Breast epithelium (tissue), 4 donors: ENCODE measurements around the gene KRTAP4-3. TPM values are rescaled to one million over a fixed set of nuclear protein-coding genes. Genes with fewer than 3 reads are reported as not detected.

Experiments used
- DNase-seq, 2 donors: peaks; one replicate each; pipeline ENCODE4 v3.0.0-alpha.2; 2019; ENCODE audit warnings: low spot score in 2 of 2
- H3K27ac ChIP-seq, 2 donors: fragments of 200-600 bp; sonication (generic) in 1 of 2; one replicate each; pipeline ENCODE4 v1.5.1; 2016 to 2019; ENCODE audit warnings: mild to moderate bottlenecking in 1 of 2
- H3K27me3 ChIP-seq, 2 donors: fragments of 200-600 bp; sonication (generic) in 1 of 2; one replicate each; pipeline versions ENCODE4 v1.5.1 to v1.6.0; 2017 to 2019; ENCODE audit warnings: control low read depth in 1 of 2, mild to moderate bottlenecking in 1 of 2
- H3K36me3 ChIP-seq: fragments of 200-600 bp; one replicate; pipeline ENCODE4 v1.5.1; 2019
- H3K4me1 ChIP-seq, 2 donors: fragments of 200-600 bp; sonication (generic); one replicate each; pipeline ENCODE4 v1.5.1; 2016 to 2019; ENCODE audit warnings: control low read depth in 1 of 2
- H3K4me3 ChIP-seq, 3 donors: fragments of 200-600 bp; sonication (generic); 1 replicate in 2 of 3; 2 replicates in 1 of 3; pipeline ENCODE4 v1.5.1; 2016 to 2019; ENCODE audit warnings: mild to moderate bottlenecking in 3 of 3, moderate library complexity in 2 of 3
- H3K9me3 ChIP-seq, 2 donors: fragments of 200-600 bp; sonication (generic) in 1 of 2; one replicate each; pipeline ENCODE4 v1.5.1; 2016 to 2019; ENCODE audit warnings: control low read depth in 1 of 2
- POLR2A ChIP-seq: fragments of 450-650 bp; IDR thresholded peaks from one replicate; pipeline ENCODE4 v1.6.1; 2016; ENCODE audit warnings: antibody characterized with exemption, mild to moderate bottlenecking, moderate library complexity
- POLR2AphosphoS5 ChIP-seq, 3 donors: sonication (generic); formaldehyde crosslinking; IDR thresholded peaks; one replicate each; pipeline ENCODE4 v1.6.1; 2017; ENCODE audit warnings: antibody characterized with exemption in 3 of 3
- intact Hi-C: fragments of 100-400 bp; cut with DNase I; formaldehyde crosslinking; loops from one replicate; pipeline ENCODE4 v1.15.1; 2023; ENCODE audit warnings: low total_unique reads
- total RNA-seq, 3 donors: library from RNA; depleted of rRNA; stranded (reverse); fragments of >200 nt; gene quantifications; one replicate each; pipeline ENCODE4 v1.1.0, GENCODE V29; 2016
- TF ChIP-seq, protein P1 (sequence below), 3 donors: fragments of 450-650 bp; IDR thresholded peaks; one replicate each; pipeline ENCODE4 v1.5.1; 2016 to 2017; ENCODE audit warnings: antibody characterized with exemption in 3 of 3, mild to moderate bottlenecking in 3 of 3, moderate library complexity in 3 of 3

Gene KRTAP4-3
- total RNA-seq, 3 donors from 2014 or later: not detected

DNA sequence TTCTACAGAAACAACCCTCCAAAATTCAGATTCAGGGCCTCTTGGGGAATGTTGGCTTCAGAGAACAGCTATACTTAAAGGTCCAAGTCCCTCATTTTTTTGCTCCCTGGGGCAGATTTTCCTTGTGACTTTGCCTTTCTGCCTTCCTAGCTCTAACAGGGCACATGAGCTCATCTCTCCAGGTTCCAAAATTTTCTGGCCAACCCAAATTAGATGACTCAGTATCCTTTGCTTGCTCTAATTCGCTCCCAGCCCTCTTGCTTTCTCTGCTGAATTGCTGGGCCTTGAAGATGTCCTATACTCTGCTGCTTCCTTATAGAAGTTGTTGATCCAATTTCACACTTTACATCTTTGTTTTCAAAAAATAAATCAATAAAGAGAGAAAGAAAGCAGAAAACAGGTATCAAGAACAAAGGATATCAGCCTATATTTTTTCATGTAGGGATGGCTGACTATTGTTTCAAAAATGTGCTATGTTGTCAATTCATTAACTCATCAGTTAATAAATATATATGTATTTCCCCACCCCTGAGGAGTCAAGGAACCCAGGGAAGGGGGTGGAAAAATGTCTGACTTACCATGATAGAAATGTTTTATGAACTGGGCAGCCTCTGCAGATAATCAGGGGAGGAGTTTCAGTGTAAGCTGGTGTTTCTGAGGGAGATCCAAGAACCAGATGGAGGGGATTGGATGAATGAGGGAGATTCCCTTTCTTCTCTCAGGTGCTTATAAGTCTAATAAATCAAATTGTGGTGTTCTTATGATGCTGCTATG is 11.0 kb upstream of the KRTAP4-3 start:
- Histone ChIP-seq H3K36me3 (no peaks in the 10 kb centered on the region), H3K9me3 (no peaks in the 10 kb centered on the region), H3K27ac (no peak overlapping the region), H3K27me3 (no peaks in the 10 kb centered on the region), H3K4me3 (no peak overlapping the region), H3K4me1 (no peaks in the 10 kb centered on the region)
- TF ChIP-seq POLR2A (no peak), POLR2AphosphoS5 (IDR thresholded peaks at IDR 0.05) (no peak)
- TF ChIP-seq, protein P1, sequence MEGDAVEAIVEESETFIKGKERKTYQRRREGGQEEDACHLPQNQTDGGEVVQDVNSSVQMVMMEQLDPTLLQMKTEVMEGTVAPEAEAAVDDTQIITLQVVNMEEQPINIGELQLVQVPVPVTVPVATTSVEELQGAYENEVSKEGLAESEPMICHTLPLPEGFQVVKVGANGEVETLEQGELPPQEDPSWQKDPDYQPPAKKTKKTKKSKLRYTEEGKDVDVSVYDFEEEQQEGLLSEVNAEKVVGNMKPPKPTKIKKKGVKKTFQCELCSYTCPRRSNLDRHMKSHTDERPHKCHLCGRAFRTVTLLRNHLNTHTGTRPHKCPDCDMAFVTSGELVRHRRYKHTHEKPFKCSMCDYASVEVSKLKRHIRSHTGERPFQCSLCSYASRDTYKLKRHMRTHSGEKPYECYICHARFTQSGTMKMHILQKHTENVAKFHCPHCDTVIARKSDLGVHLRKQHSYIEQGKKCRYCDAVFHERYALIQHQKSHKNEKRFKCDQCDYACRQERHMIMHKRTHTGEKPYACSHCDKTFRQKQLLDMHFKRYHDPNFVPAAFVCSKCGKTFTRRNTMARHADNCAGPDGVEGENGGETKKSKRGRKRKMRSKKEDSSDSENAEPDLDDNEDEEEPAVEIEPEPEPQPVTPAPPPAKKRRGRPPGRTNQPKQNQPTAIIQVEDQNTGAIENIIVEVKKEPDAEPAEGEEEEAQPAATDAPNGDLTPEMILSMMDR (IDR thresholded peaks at IDR 0.05): no peak
- DNase-seq: no peak
- intact Hi-C loops: no loop called here

DNA sequence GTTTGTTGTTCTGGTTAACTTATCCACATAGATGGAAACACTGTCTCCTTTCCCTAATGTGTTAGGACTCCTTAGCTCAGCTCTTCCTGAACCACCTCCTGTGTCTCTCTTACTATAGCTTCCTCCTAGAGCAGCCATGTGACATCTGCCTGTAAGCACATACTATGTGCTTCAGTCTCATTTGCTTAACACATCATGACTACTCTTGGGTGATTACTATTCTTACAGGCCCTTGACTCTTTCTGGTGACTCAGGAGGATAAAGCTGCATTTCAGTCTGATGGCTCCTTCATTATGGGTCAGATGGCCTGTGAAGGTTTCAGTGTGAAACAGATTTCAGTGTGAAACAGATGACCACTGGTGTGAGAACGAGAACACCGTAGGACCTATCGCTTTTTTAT is 10.3 kb upstream of the KRTAP4-3 start:
- no peaks in the 10 kb centered on the region for H3K4me1 ChIP-seq
- no peak for DNase-seq
- intact Hi-C loops: no loop called here

DNA sequence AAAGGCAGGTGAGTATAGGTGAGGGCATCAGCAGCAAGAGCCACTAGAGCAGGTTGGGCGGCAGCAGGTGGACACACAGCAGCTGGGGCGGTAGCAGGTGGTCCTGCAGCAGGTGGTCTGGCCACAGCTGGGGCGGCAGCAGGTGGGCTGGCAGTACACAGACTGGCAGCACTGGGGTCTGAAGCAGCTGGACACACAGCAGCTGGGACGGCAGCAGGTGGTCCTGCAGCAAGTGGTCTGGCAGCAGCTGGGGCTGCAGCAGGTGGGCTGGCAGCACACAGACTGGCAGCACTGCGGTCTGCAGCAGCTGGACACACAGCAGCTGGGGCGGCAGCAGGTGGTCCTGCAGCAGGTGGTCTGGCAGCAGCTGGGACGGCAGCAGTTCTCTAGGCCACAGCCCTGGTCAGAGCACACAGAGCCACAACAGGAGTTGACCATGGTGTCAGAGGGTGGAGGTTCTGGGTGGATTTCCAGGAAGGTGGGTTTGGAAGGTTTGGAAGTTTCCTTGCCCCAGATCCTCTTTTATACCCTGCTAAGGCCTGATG is 9.8 kb upstream of the KRTAP4-3 start, which contains the start of gene KRTAP4-2:
Gene KRTAP4-2, minus strand, starts transcription at position 495 of the 545 bp plus-strand sequence. Its CDS starts 57 bp downstream, at position 438.
- intact Hi-C loops: no loop called here
- H3K27ac ChIP-seq: no peak within 1 kb of the TSS
- H3K4me3 ChIP-seq: no peak within 1 kb of the TSS
- H3K9me3 ChIP-seq: no peaks in the 10 kb centered on the region
- H3K4me1 ChIP-seq: no peaks in the 10 kb centered on the region
- H3K36me3 ChIP-seq: no peaks in the 10 kb centered on the region
- DNase-seq: no peak
- TF ChIP-seq POLR2A (no peak), POLR2AphosphoS5 (IDR thresholded peaks at IDR 0.05) (no peak)
- TF ChIP-seq, protein P1 (IDR thresholded peaks at IDR 0.05): no peak
- H3K27me3 ChIP-seq: no peaks in the 10 kb centered on the region

More for the DNA sequence above, 10.3 kb upstream of the KRTAP4-3 start:
- Histone ChIP-seq H3K27me3 (no peaks in the 10 kb centered on the region), H3K27ac (no peak overlapping the region), H3K9me3 (no peaks in the 10 kb centered on the region), H3K4me3 (no peak overlapping the region), H3K36me3 (no peaks in the 10 kb centered on the region)
- no peak for TF ChIP-seq POLR2AphosphoS5 (IDR thresholded peaks at IDR 0.05)
- TF ChIP-seq POLR2A: no peak
- TF ChIP-seq, protein P1 (IDR thresholded peaks at IDR 0.05): no peak

DNA sequence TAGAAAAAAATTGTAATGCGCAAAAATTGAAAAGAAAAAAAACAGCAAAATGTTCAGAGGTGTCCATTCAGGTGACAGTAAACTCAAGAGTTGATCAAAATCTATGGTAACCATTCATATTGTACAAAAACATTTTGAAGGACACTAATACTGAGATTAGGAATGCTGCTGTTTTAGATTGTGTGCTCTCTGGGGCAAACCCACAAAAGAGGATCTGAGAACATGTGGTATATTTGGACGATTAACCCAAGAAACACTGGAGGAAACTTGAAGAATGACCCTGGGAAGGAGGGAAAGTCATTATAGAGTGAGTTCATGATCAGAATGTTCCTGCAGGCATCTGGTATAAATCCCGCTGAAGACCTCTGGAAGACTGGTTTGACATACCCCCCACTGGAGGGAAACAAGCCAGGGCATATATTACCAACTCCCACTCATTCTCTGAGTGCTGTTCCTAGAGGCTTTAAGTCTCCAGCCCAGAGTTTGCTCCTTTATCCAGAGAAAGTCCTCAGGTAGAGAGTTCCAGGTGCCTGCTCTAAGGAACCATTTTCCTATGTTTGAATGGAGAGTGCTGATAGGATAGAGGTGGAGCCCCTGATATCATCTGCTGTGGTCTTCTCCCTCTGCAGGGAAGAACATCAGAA is 8.8 kb upstream of the KRTAP4-3 start:
- Histone ChIP-seq H3K36me3 (no peaks in the 10 kb centered on the region), H3K9me3 (no peaks in the 10 kb centered on the region), H3K27ac (no peak overlapping the region), H3K27me3 (no peaks in the 10 kb centered on the region), H3K4me1 (no peaks in the 10 kb centered on the region), H3K4me3 (no peak overlapping the region)
- intact Hi-C loops: no loop called here
- TF ChIP-seq POLR2A (no peak), POLR2AphosphoS5 (IDR thresholded peaks at IDR 0.05) (no peak)
- TF ChIP-seq, protein P1 (IDR thresholded peaks at IDR 0.05): no peak
- no peak for DNase-seq

DNA sequence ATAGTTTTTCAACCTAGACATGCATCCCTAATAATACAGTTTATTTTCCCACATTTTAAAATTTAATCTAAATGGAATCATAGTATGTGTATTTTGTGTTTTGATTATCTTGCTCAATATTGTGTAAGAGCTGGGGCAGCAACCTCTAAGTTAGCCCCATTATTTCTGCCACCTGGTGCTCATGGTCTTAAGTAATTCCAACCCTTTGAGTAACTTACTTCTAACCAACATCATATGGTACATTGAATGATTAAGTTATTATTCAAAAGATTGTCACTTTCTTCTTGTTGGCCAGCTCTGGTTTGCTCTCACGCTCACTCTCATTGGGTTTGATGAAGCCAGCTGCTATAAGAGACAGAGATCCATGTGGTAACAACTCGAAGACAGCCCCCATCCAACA is 3.9 kb upstream of the KRTAP4-3 start:
- Histone ChIP-seq H3K27ac (no peak overlapping the region), H3K27me3 (no peaks in the 10 kb centered on the region), H3K4me3 (no peak overlapping the region), H3K36me3 (no peaks in the 10 kb centered on the region), H3K9me3 (no peaks in the 10 kb centered on the region), H3K4me1 (no peaks in the 10 kb centered on the region)
- DNase-seq: no peak
- TF ChIP-seq POLR2A: no peak
- TF ChIP-seq, protein P1 (IDR thresholded peaks at IDR 0.05): no peak
- intact Hi-C loops: no loop called here
